ENCODE data around the gene SNU13. TPM values are rescaled to one million over a fixed set of nuclear protein-coding genes. Genes with fewer than 3 reads are reported as not detected.
"Not testable (repeated sequence)": the region's sequence is repeated elsewhere in the genome, so short reads cannot be mapped to it uniquely, and the experiment has no call there.

SNU13 gene
- total RNA-seq, 3 donors from 2014 or later = 97.9 to 145 (median 127) TPM

GRCh38 chr22:41687901-41688364 is 734 bp downstream of the SNU13 start:
- no peaks in the 10 kb centered on the region for H3K36me3 ChIP-seq
- peak overlapping the region; percentile 97 to 98 for H3K27ac ChIP-seq
- no peaks in the 10 kb centered on the region for H3K27me3 ChIP-seq
- H3K4me1 ChIP-seq = peaks cover 0 to 6% of the 10 kb centered on the region in 2 donors
- no peak for TF ChIP-seq POLR2A (IDR thresholded peaks at IDR 0.05)
- H3K4me3 ChIP-seq = peak overlapping the region; percentile 67 to 95 (median 81)
- intact Hi-C loops (cut with DNase I; ENCODE audit: low total_unique reads) = no loop called here
- H3K9me3 ChIP-seq = no peaks in the 10 kb centered on the region
- DNase-seq (ENCODE audit: low spot score in 2 of 2) = no peak

- H3K9me3 ChIP-seq; DNase-seq (ENCODE audit: low spot score in 2 of 2): not testable (repeated sequence)
Observed at GRCh38 chr22:41686890-41687289, 1.8 kb downstream of the SNU13 start.

GRCh38 chr22:41684194-41684593 is 4.5 kb downstream of the SNU13 start:
- intact Hi-C loops (cut with DNase I; ENCODE audit: low total_unique reads) = no loop called here
- no peak for DNase-seq (ENCODE audit: low spot score in 2 of 2)
- Histone ChIP-seq H3K27ac (no peak overlapping the region), H3K36me3 (peaks cover 5% of the 10 kb centered on the region), H3K4me1 (peaks cover 0 to 6% of the 10 kb centered on the region in 2 donors), H3K4me3 (no peak overlapping the region), H3K9me3 (no peaks in the 10 kb centered on the region), H3K27me3 (no peaks in the 10 kb centered on the region)
- TF ChIP-seq POLR2A (IDR thresholded peaks at IDR 0.05) (no peak), CTCF (IDR thresholded peaks at IDR 0.05) (no peak), POLR2AphosphoS5 (IDR thresholded peaks at IDR 0.05) (no peak)

More at GRCh38 chr22:41686890-41687289, 1.8 kb downstream of the SNU13 start:
- H3K4me1 ChIP-seq; intact Hi-C loops (cut with DNase I; ENCODE audit: low total_unique reads); H3K4me3 ChIP-seq; H3K27ac ChIP-seq; H3K36me3 ChIP-seq; H3K27me3 ChIP-seq: not testable (repeated sequence)

GRCh38 chr22:41683616-41684015 is 5.1 kb downstream of the SNU13 start:
- Histone ChIP-seq H3K36me3 (peaks cover 5% of the 10 kb centered on the region), H3K27ac (no peak overlapping the region)

GRCh38 chr22:41683052-41683451 is 5.6 kb downstream of the SNU13 start:
- H3K4me1 ChIP-seq = peaks cover 0 to 6% of the 10 kb centered on the region in 2 donors
- peaks cover 5% of the 10 kb centered on the region for H3K36me3 ChIP-seq
- intact Hi-C loops (cut with DNase I; ENCODE audit: low total_unique reads) = no loop called here
- TF ChIP-seq POLR2A (IDR thresholded peaks at IDR 0.05) (no peak), CTCF (IDR thresholded peaks at IDR 0.05) (no peak), POLR2AphosphoS5 (IDR thresholded peaks at IDR 0.05) (no peak)
- H3K27me3 ChIP-seq = no peaks in the 10 kb centered on the region
- H3K27ac ChIP-seq = peak overlapping the region; percentile 87 to 88
- peak overlapping the region; percentile 51 to 65 (median 58) for H3K4me3 ChIP-seq
- DNase-seq (ENCODE audit: low spot score in 2 of 2) = peak in 1 of 2 donors; percentile 17
- H3K9me3 ChIP-seq = no peaks in the 10 kb centered on the region

More at GRCh38 chr22:41683616-41684015, 5.1 kb downstream of the SNU13 start:
- no peaks in the 10 kb centered on the region for H3K27me3 ChIP-seq
- no peaks in the 10 kb centered on the region for H3K9me3 ChIP-seq
- TF ChIP-seq POLR2AphosphoS5 (IDR thresholded peaks at IDR 0.05) (no peak), POLR2A (IDR thresholded peaks at IDR 0.05) (no peak), CTCF (IDR thresholded peaks at IDR 0.05) (no peak)
- H3K4me3 ChIP-seq = no peak overlapping the region
- peaks cover 0 to 6% of the 10 kb centered on the region in 2 donors for H3K4me1 ChIP-seq
- DNase-seq (ENCODE audit: low spot score in 2 of 2) = no peak
- intact Hi-C loops (cut with DNase I; ENCODE audit: low total_unique reads) = no loop called here

- intact Hi-C loops (cut with DNase I; ENCODE audit: low total_unique reads) = no loop called here
- Histone ChIP-seq H3K4me1 (peaks cover 0 to under 1% of the 10 kb centered on the region in 2 donors), H3K9me3 (no peaks in the 10 kb centered on the region), H3K27me3 (no peaks in the 10 kb centered on the region), H3K4me3 (peak overlapping the region; percentile 51 to 65 (median 58)), H3K36me3 (peaks cover 5% of the 10 kb centered on the region), H3K27ac (peak overlapping the region; percentile 87 to 88)
- peak; percentile 75 for TF ChIP-seq POLR2A (IDR thresholded peaks at IDR 0.05)
- TF ChIP-seq CTCF (IDR thresholded peaks at IDR 0.05) = no peak
- TF ChIP-seq POLR2AphosphoS5 (IDR thresholded peaks at IDR 0.05) = peak; percentile 87 to 99 (median 90)
- peak; percentile 83 to 88 for DNase-seq (ENCODE audit: low spot score in 2 of 2)
Observed at GRCh38 chr22:41682033-41682807, 6.4 kb downstream of the SNU13 start.
